Right ventricle myocardium inferior (tissue), 1 donor: ENCODE results near the gene GFOD1. TPM values are rescaled to one million over a fixed set of nuclear protein-coding genes. Genes with fewer than 3 reads are reported as not detected.
A peak's percentile ranks its signal among the peaks of the same experiment; 100 is the strongest.

Experiments
- ATAC-seq: fragments of 200-7000 bp; cut with Tn5 transposase; one replicate; pipeline ENCODE4 v1.9.1; 2020; ENCODE audit warnings: mild to moderate bottlenecking, moderate library complexity
- DNase-seq: peaks from one replicate; pipeline ENCODE4 v3.0.0; 2021; ENCODE audit errors: missing footprints
- intact Hi-C: fragments of 100-400 bp; cut with DNase I; formaldehyde crosslinking; loops from one replicate; pipeline ENCODE4 v1.11.0; 2022
- total RNA-seq: library from RNA; stranded (reverse); fragmentation: NEBNext Ultra II Directional; extraction: Animal tissue kit (Norgen Biotek cat#: 25700); gene quantifications from one replicate; pipeline ENCODE4 v1.2.1, GENCODE V29; 2021
- donor health status: DM: no; HTN: yes; CAD: no; lungs with severe emphysema.

GFOD1 gene
- total RNA-seq, 1 donor from 2014 or later = 38.8 TPM

- DNase-seq (no peak), ATAC-seq (no peak)
- intact Hi-C loops = loop anchor here (10.0 kb wide), 2 partner anchors 85 to 395 kb away; partner anchors contain the start of gene MCUR1
Observed at GRCh38 chr6:13419422-13420195, 67.8 kb downstream of the GFOD1 start.

GRCh38 chr6:13418844-13419243 lies 68.6 kb downstream of the GFOD1 start:
- DNase-seq (no peak), ATAC-seq (no peak)
- intact Hi-C loops = no loop called here

- ATAC-seq (no peak), DNase-seq (no peak)
- intact Hi-C loops = no loop called here
Observed at GRCh38 chr6:13417954-13418353, 69.4 kb downstream of the GFOD1 start.

GRCh38 chr6:13417431-13417830 lies 70.0 kb downstream of the GFOD1 start:
- intact Hi-C loops = no loop called here
- DNase-seq = no peak
- no peak for ATAC-seq

GRCh38 chr6:13415283-13415682 lies 72.1 kb downstream of the GFOD1 start:
- ATAC-seq (no peak), DNase-seq (no peak)
- intact Hi-C loops = no loop called here

- ATAC-seq (peak; percentile 68), DNase-seq (peak; percentile 77)
- intact Hi-C loops = loop anchor here (5.0 kb wide), 1 partner anchor 163 kb away; no protein-coding TSS in a partner anchor
Observed at GRCh38 chr6:13413900-13414555, 73.4 kb downstream of the GFOD1 start.

- DNase-seq (no peak), ATAC-seq (peak; percentile 66)
- intact Hi-C loops = loop anchor here (5.0 kb wide), 1 partner anchor 164 kb away; no protein-coding TSS in a partner anchor
Observed at GRCh38 chr6:13413466-13413862, 73.9 kb downstream of the GFOD1 start.

GRCh38 chr6:13412639-13413465 lies 74.5 kb downstream of the GFOD1 start:
- intact Hi-C loops = loop anchor here (5.0 kb wide), 1 partner anchor 164 kb away; no protein-coding TSS in a partner anchor
- DNase-seq (no peak), ATAC-seq (peak; percentile 18)

- intact Hi-C loops = loop anchor here (5.0 kb wide), 1 partner anchor 165 kb away; no protein-coding TSS in a partner anchor
- no peak for DNase-seq
- peak; percentile 16 for ATAC-seq
Observed at GRCh38 chr6:13412211-13412610, 75.2 kb downstream of the GFOD1 start.

- intact Hi-C loops = loop anchor here (5.0 kb wide), 1 partner anchor 166 kb away; no protein-coding TSS in a partner anchor
Observed at GRCh38 chr6:13411484-13411883, 75.9 kb downstream of the GFOD1 start.

GRCh38 chr6:13409991-13410390 lies 77.4 kb downstream of the GFOD1 start:
- ATAC-seq (no peak), DNase-seq (no peak)
- intact Hi-C loops = loop anchor here (5.0 kb wide), 2 partner anchors 48 to 167 kb away; no protein-coding TSS in a partner anchor

More at GRCh38 chr6:13411484-13411883, 75.9 kb downstream of the GFOD1 start:
- ATAC-seq = no peak
- DNase-seq = no peak

GRCh38 chr6:13407709-13408695 lies 79.4 kb downstream of the GFOD1 start:
- ATAC-seq (peak; percentile 40), DNase-seq (peak; percentile 77)
- intact Hi-C loops = loop anchor here (5.0 kb wide), 1 partner anchor 46 kb away; no protein-coding TSS in a partner anchor

GRCh38 chr6:13407368-13407708 lies 80.1 kb downstream of the GFOD1 start:
- ATAC-seq (no peak), DNase-seq (no peak)
- intact Hi-C loops = loop anchor here (5.0 kb wide), 1 partner anchor 45 kb away; no protein-coding TSS in a partner anchor

- DNase-seq (no peak), ATAC-seq (peak; percentile 80)
- intact Hi-C loops = loop anchor here (5.0 kb wide), 1 partner anchor 44 kb away; no protein-coding TSS in a partner anchor
Observed at GRCh38 chr6:13406781-13407180, 80.6 kb downstream of the GFOD1 start.

GRCh38 chr6:13405961-13406477 lies 81.4 kb downstream of the GFOD1 start:
- no peak for DNase-seq
- intact Hi-C loops = loop anchor here (5.0 kb wide), 1 partner anchor 44 kb away; no protein-coding TSS in a partner anchor
- peak; percentile 16 for ATAC-seq

GRCh38 chr6:13404892-13405254 lies 82.5 kb downstream of the GFOD1 start:
- no peak for ATAC-seq
- intact Hi-C loops = loop anchor here (5.0 kb wide), 1 partner anchor 43 kb away; no protein-coding TSS in a partner anchor
- DNase-seq = no peak

GRCh38 chr6:13404228-13404891 lies 83.0 kb downstream of the GFOD1 start:
- DNase-seq = no peak
- ATAC-seq = no peak
- intact Hi-C loops = no loop called here
